ENCODE data around the gene ATF7. TPM values are rescaled to one million over a fixed set of nuclear protein-coding genes. Genes with fewer than 3 reads are reported as not detected.

The ATF7 gene
- total and polyA plus RNA-seq, 2 donors (not counting 1 experiment from before 2014, with no cell fraction given): 15.7 to 42.2 TPM

DNA sequence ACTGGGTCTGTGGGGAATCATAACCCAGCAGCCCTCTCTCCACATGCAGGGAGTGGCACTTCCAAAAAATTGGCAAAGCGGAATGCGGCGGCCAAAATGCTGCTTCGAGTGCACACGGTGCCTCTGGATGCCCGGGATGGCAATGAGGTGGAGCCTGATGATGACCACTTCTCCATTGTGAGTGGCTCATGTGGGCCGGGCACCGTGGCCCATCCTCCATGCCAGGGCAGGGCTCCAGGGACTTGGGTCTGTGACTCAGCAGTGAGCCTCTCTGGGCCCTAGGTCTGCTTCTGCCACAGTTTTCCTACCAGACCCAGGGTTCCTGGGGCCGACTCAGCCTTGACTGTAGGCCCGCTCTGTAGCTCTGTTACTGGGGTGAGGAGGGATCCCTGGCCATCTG is 121.1 kb downstream of the ATF7 start:
- no peak overlapping the region for H3K4me2 ChIP-seq (replicated peaks; ENCODE audit: low read depth, low read length, poor library complexity, severe bottlenecking)
- CTCF ChIA-PET: interaction anchor here (1.0 to 1.6 kb wide), 2 partner anchors 31 to 178 kb away, joined by 3 to 4 read pairs; no protein-coding TSS in a partner anchor
- no peaks in the 10 kb centered on the region for H3K27me3 ChIP-seq (replicated peaks in 1 of 4; ENCODE audit: control extremely low read depth in 1 of 4, control insufficient read depth in 3 of 4, insufficient read depth in 4 of 4, low read length in 3 of 4)
- H3K9me3 Mint-ChIP-seq (ENCODE audit: insufficient read depth): no peaks in the 10 kb centered on the region
- no peak overlapping the region for H3K27ac Mint-ChIP-seq
- ATAC-seq (ENCODE audit: low read depth) (no peak), DNase-seq (no peak)
- peaks cover 0 to 6% (median 0%) of the 10 kb centered on the region in 3 donors for H3K9me3 ChIP-seq (ENCODE audit: control extremely low read depth in 1 of 3, control insufficient read depth in 2 of 3, insufficient read depth in 1 of 3, low read length in 2 of 3)
- no peak overlapping the region for H3K4me3 ChIP-seq (ENCODE audit: control extremely low read depth in 1 of 5, extremely low read depth in 1 of 5, insufficient read depth in 1 of 5, low read depth in 2 of 5, low read length in 4 of 5)
- peaks cover 0 to 29% of the 10 kb centered on the region in 2 experiments for H3K36me3 ChIP-seq (replicated peaks in 1 of 2; ENCODE audit: control extremely low read depth in 1 of 2, control insufficient read depth in 1 of 2, extremely low read depth in 1 of 2, insufficient read depth in 2 of 2, low read length in 1 of 2)
- peaks cover 17 to 21% of the 10 kb centered on the region in 2 donors for H3K4me1 ChIP-seq (ENCODE audit: control insufficient read depth in 2 of 2, insufficient read depth in 2 of 2, low read length in 2 of 2)
- H4K20me1 ChIP-seq (ENCODE audit: control insufficient read depth, insufficient read depth, low read length, poor library complexity, severe bottlenecking): no peaks in the 10 kb centered on the region
- no peaks in the 10 kb centered on the region for H3K27me3 Mint-ChIP-seq
- peaks cover 28% of the 10 kb centered on the region for H3K4me1 Mint-ChIP-seq
- H2AFZ ChIP-seq (ENCODE audit: insufficient read depth, low read depth, low read length, poor library complexity, severe bottlenecking): no peak overlapping the region
- intact Hi-C loops (cut with micrococcal nuclease): loop anchor here (5.0 kb wide), 1 partner anchor 33 kb away; no protein-coding TSS in a partner anchor
- 87% methylated on average over 10 of the region's 10 CpGs for WGBS (ENCODE audit: insufficient coverage)
- H3K9ac ChIP-seq (ENCODE audit: low read length): no peak overlapping the region
- H3K27ac ChIP-seq (ENCODE audit: low read length in 2 of 2): no peak overlapping the region
- TF ChIP-seq, protein P1, sequence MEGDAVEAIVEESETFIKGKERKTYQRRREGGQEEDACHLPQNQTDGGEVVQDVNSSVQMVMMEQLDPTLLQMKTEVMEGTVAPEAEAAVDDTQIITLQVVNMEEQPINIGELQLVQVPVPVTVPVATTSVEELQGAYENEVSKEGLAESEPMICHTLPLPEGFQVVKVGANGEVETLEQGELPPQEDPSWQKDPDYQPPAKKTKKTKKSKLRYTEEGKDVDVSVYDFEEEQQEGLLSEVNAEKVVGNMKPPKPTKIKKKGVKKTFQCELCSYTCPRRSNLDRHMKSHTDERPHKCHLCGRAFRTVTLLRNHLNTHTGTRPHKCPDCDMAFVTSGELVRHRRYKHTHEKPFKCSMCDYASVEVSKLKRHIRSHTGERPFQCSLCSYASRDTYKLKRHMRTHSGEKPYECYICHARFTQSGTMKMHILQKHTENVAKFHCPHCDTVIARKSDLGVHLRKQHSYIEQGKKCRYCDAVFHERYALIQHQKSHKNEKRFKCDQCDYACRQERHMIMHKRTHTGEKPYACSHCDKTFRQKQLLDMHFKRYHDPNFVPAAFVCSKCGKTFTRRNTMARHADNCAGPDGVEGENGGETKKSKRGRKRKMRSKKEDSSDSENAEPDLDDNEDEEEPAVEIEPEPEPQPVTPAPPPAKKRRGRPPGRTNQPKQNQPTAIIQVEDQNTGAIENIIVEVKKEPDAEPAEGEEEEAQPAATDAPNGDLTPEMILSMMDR (IDR thresholded peaks at IDR 0.05): no peak
- TF ChIP-seq EZH2 (IDR thresholded peaks at IDR 0.05; ENCODE audit: borderline replicate concordance, insufficient read depth, low read depth, low read length, poor library complexity, severe bottlenecking): no peak
- H3K79me2 ChIP-seq (ENCODE audit: control insufficient read depth, insufficient read depth, low read length): peaks cover 21% of the 10 kb centered on the region
- no peak overlapping the region for H3K4me3 Mint-ChIP-seq
- POLR2A ChIA-PET: interaction anchor here (1.8 kb wide), 1 partner anchor 55 kb away, joined by 3 read pairs; no protein-coding TSS in a partner anchor

Data from B cell (primary cell).